IMR-90 (cell line): ENCODE results near the gene UCP2. TPM values are rescaled to one million over a fixed set of nuclear protein-coding genes. Genes with fewer than 3 reads are reported as not detected.

Source experiments
- ATAC-seq: fragments of 200-7000 bp; cut with Tn5 transposase; 2 replicates; pipeline ENCODE4 v1.9.1; 2020; ENCODE audit warnings: low read depth, mild to moderate bottlenecking, moderate library complexity
- BruUV-seq: library from RNA; stranded (reverse); fragments of 400-500 nt; replicated peaks from 2 replicates; lab custom pipeline; 2021; lab: Mats Ljungman, UMichigan
- CTCF ChIA-PET: fragments of 300-600 bp; formaldehyde crosslinking; extraction: SDS; loops from one replicate; lab custom pipeline; 2021; ENCODE audit warnings: antibody characterized with exemption; lab: Yijun Ruan, JAX
- POLR2A ChIA-PET: fragments of 300-600 bp; sonication (Branson Sonifier 250); formaldehyde crosslinking; loops from one replicate; lab custom pipeline; 2022; ENCODE audit warnings: antibody characterized with exemption; ENCODE audit not compliant: unreplicated experiment; lab: Charles Lee
- DNase-seq: peaks from one replicate; pipeline ENCODE4 v3.0.0; 2013
- H2AFZ ChIP-seq: replicated peaks from 2 replicates; pipeline ENCODE3; 2013; ENCODE audit warnings: low read length, mild to moderate bottlenecking; ENCODE audit not compliant: poor library complexity
- H2AK5ac ChIP-seq: 2 replicates; pipeline ENCODE4 v1.6.1; 2013; ENCODE audit warnings: low read depth, low read length, inconsistent platforms
- H2AK9ac ChIP-seq: replicated peaks from 2 replicates; pipeline ENCODE3; 2013; ENCODE audit warnings: mild to moderate bottlenecking, low read depth, low read length, moderate library complexity; ENCODE audit not compliant: poor library complexity
- H2BK120ac ChIP-seq: 2 replicates; pipeline ENCODE4 v1.6.1; 2013; ENCODE audit warnings: low read depth, low read length, inconsistent platforms
- H2BK15ac ChIP-seq: 3 replicates; pipeline ENCODE4 v1.6.1; 2013; ENCODE audit warnings: low read depth, low read length, inconsistent platforms
- H2BK20ac ChIP-seq: 2 replicates; pipeline ENCODE4 v1.6.1; 2013; ENCODE audit warnings: low read depth, mild to moderate bottlenecking, inconsistent platforms, low read length, moderate library complexity
- H2BK5ac ChIP-seq: 2 replicates; pipeline ENCODE4 v1.6.1; 2013; ENCODE audit warnings: mild to moderate bottlenecking, low read depth, low read length, inconsistent platforms; ENCODE audit not compliant: poor library complexity, severe bottlenecking
- H3K14ac ChIP-seq: replicated peaks from 2 replicates; pipeline ENCODE4 v1.6.1; 2013; ENCODE audit warnings: low read depth, low read length, inconsistent platforms
- H3K18ac ChIP-seq: 2 replicates; pipeline ENCODE4 v1.6.1; 2013; ENCODE audit warnings: low read depth, low read length, control low read depth
- H3K23ac ChIP-seq: 2 replicates; pipeline ENCODE4 v1.6.1; 2013; ENCODE audit warnings: low read depth, low read length, inconsistent platforms
- H3K27ac ChIP-seq: 2 replicates; pipeline ENCODE4 v1.5.1; 2013; ENCODE audit warnings: mild to moderate bottlenecking, control low read depth, low read length; ENCODE audit not compliant: insufficient read depth
- H3K27me3 ChIP-seq: 2 replicates; pipeline ENCODE4 v1.6.1; 2013; ENCODE audit warnings: low read length; ENCODE audit not compliant: control insufficient read depth, insufficient read depth
- H3K36me3 ChIP-seq: 2 replicates; pipeline ENCODE4 v1.6.1; 2013; ENCODE audit warnings: low read length, mixed read lengths; ENCODE audit not compliant: control insufficient read depth, insufficient read depth
- H3K4ac ChIP-seq: 2 replicates; pipeline ENCODE4 v1.6.1; 2013; ENCODE audit warnings: low read depth, low read length, inconsistent platforms
- H3K4me1 ChIP-seq: 2 replicates; pipeline ENCODE4 v1.6.1; 2013; ENCODE audit warnings: low read length, mixed read lengths; ENCODE audit not compliant: control insufficient read depth, insufficient read depth
- H3K4me2 ChIP-seq: 2 replicates; pipeline ENCODE4 v1.6.1; 2013; ENCODE audit warnings: low read depth, mild to moderate bottlenecking, control low read depth, low read length, moderate library complexity
- H3K4me3 ChIP-seq: 2 replicates; pipeline ENCODE4 v1.5.1; 2013; ENCODE audit warnings: low read depth, mild to moderate bottlenecking, control low read depth, low read length, moderate library complexity; ENCODE audit not compliant: insufficient read depth
- H3K56ac ChIP-seq: 2 replicates; pipeline ENCODE4 v1.6.1; 2013; ENCODE audit warnings: low read length, inconsistent platforms; ENCODE audit not compliant: insufficient read depth; ENCODE audit errors: extremely low read depth
- H3K79me1 ChIP-seq, 2 experiments: 2 replicates each; pipeline ENCODE4 v1.6.1; 2013; ENCODE audit warnings: low read length in 2 of 2, inconsistent platforms in 1 of 2, low read depth in 1 of 2
- H3K9ac ChIP-seq: 2 replicates; pipeline ENCODE4 v1.6.1; 2013; ENCODE audit warnings: low read depth, low read length, control low read depth
- H3K9me1 ChIP-seq: 2 replicates; pipeline ENCODE4 v1.6.1; 2013; ENCODE audit warnings: low read length, inconsistent platforms; ENCODE audit not compliant: insufficient read depth
- H3K9me3 ChIP-seq: 2 replicates; pipeline ENCODE4 v1.6.1; 2013; ENCODE audit warnings: low read length; ENCODE audit not compliant: control insufficient read depth, insufficient read depth
- H4K20me1 ChIP-seq: 2 replicates; pipeline ENCODE4 v1.6.1; 2013; ENCODE audit warnings: low read length, inconsistent platforms; ENCODE audit not compliant: insufficient read depth
- H4K5ac ChIP-seq: 2 replicates; pipeline ENCODE4 v1.6.1; 2013; ENCODE audit warnings: mild to moderate bottlenecking, low read depth, low read length, control low read depth
- H4K8ac ChIP-seq, 2 experiments: 2 replicates each; pipeline ENCODE4 v1.6.1; 2013; ENCODE audit warnings: low read depth in 2 of 2, low read length in 2 of 2, control low read depth in 1 of 2, inconsistent platforms in 1 of 2
- H4K91ac ChIP-seq: 2 replicates; pipeline ENCODE4 v1.6.1; 2013; ENCODE audit warnings: low read depth, low read length, inconsistent platforms; ENCODE audit not compliant: insufficient read depth
- CEBPB ChIP-seq: IDR thresholded peaks from 2 replicates; pipeline ENCODE4 v1.6.1; 2012; ENCODE audit warnings: low read depth, low read length, improper control_type of control experiment
- FOS ChIP-seq: fragments of 150-350 bp; IDR thresholded peaks from 2 replicates; pipeline ENCODE4 v1.6.1; 2016; ENCODE audit warnings: low read depth, low read length
- MXI1 ChIP-seq: IDR thresholded peaks from 2 replicates; pipeline ENCODE4 v1.6.1; 2012; ENCODE audit warnings: low read depth, mild to moderate bottlenecking, low read length, moderate library complexity, borderline replicate concordance
- WGBS, 2 experiments: methylation state at CpG; one replicate each; pipeline versions ENCODE4 v1.1.5 to v1.1.7; 2013; ENCODE audit warnings: missing lambda C conversion rate in 2 of 2; ENCODE audit not compliant: insufficient read length in 1 of 2; ENCODE audit errors: extremely low coverage in 2 of 2; 5-methylcytosine and 5-hydroxymethylcytosine counted together
- dilution Hi-C: fragments of 300-500 bp; cut with HindIII; formaldehyde crosslinking; loops from one replicate; pipeline ENCODE4 v1.14.3; 2018; ENCODE audit warnings: low sequenced_read_pairs; ENCODE audit not compliant: unreplicated experiment
- in situ Hi-C: fragments of 300-500 bp; cut with MboI; formaldehyde crosslinking; loops from 3 replicates; pipeline ENCODE4 v1.14.3; 2019; ENCODE audit warnings: low sequenced_read_pairs, inconsistent platforms, mixed read lengths
- intact Hi-C: fragments of 100-400 bp; cut with micrococcal nuclease; formaldehyde crosslinking; loops from 2 replicates; pipeline ENCODE4 v1.10.0; 2022
- polyA plus RNA-seq, 3 experiments: library from polyadenylated mRNA; depleted of rRNA; stranded (reverse); fragments of >200 nt; gene quantifications; 2 replicates each; pipeline ENCODE4 v1.2.3, GENCODE V29; 2012; ENCODE audit warnings: low replicate concordance in 1 of 3
- total RNA-seq: library from RNA; depleted of rRNA; stranded (reverse); fragments of >200 nt; gene quantifications from 2 replicates; pipeline ENCODE4 v1.2.3, GENCODE V29; 2012
- TF ChIP-seq, protein P1 (sequence below): fragments of 150-350 bp; IDR thresholded peaks from 2 replicates; pipeline ENCODE4 v1.6.1; 2016; ENCODE audit warnings: low read depth, mild to moderate bottlenecking, low read length, moderate library complexity, borderline replicate concordance
- TF ChIP-seq, protein P2 (sequence below): conservative IDR thresholded peaks from 2 replicates; pipeline ENCODE4 v1.5.1; 2012; ENCODE audit warnings: mild to moderate bottlenecking, low read depth, low read length, improper control_type of control experiment

UCP2 gene
- total and polyA plus RNA-seq, 2 of the 4 experiments (the other 2 are of a cell fraction) = 2.0 to 11.9 TPM

DNA sequence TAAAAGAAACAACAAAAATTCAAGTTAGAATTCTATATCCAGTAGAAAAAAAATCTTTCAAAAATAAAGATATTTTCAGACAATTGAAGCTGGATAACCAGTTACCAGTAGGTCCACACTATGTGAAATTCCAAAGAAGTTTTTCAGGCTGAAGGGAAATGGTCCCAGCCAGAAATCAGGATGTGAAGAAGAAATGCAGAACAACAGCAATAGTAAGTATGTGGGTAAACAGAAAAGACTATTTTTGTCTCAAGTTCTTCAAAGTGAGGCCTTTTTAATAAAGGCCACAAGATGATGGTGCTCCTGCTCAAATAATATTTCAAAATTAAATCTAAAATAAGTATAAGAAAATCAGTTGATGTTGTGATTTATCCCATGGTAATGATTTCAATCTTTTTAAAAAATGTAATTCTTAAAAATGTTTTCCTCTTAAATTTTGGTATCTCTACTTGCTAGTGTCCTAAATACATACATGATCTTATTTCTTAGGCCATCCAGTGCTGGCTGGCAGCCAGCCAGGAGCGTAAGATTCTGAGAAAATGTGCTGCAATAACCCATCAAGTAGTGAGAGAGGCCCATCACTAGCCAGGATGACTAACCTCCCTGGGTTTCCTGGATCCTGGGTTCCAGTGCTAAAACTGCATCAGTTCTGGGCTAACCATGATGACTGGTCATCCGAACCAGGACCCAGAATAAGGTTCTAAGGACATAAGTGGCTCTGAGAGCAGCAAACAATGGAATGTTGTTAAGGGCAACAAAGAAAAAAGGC lies 41.8 kb upstream of the UCP2 start:
- ChIA-PET CTCF (no interaction called here), POLR2A (no interaction called here)
- no peaks in the 10 kb centered on the region for H3K9me3 ChIP-seq
- no peak overlapping the region for H3K23ac ChIP-seq
- TF ChIP-seq MXI1 (no peak), CEBPB (peak; percentile 87), FOS (peak; percentile 54; the same call in 1 of the 2 replicates)
- TF ChIP-seq, protein P1, sequence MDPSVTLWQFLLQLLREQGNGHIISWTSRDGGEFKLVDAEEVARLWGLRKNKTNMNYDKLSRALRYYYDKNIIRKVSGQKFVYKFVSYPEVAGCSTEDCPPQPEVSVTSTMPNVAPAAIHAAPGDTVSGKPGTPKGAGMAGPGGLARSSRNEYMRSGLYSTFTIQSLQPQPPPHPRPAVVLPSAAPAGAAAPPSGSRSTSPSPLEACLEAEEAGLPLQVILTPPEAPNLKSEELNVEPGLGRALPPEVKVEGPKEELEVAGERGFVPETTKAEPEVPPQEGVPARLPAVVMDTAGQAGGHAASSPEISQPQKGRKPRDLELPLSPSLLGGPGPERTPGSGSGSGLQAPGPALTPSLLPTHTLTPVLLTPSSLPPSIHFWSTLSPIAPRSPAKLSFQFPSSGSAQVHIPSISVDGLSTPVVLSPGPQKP = no peak
- TF ChIP-seq, protein P2, sequence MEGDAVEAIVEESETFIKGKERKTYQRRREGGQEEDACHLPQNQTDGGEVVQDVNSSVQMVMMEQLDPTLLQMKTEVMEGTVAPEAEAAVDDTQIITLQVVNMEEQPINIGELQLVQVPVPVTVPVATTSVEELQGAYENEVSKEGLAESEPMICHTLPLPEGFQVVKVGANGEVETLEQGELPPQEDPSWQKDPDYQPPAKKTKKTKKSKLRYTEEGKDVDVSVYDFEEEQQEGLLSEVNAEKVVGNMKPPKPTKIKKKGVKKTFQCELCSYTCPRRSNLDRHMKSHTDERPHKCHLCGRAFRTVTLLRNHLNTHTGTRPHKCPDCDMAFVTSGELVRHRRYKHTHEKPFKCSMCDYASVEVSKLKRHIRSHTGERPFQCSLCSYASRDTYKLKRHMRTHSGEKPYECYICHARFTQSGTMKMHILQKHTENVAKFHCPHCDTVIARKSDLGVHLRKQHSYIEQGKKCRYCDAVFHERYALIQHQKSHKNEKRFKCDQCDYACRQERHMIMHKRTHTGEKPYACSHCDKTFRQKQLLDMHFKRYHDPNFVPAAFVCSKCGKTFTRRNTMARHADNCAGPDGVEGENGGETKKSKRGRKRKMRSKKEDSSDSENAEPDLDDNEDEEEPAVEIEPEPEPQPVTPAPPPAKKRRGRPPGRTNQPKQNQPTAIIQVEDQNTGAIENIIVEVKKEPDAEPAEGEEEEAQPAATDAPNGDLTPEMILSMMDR = no peak
- no peak overlapping the region for H3K56ac ChIP-seq
- no peak overlapping the region for H3K14ac ChIP-seq
- H3K4me2 ChIP-seq = no peak overlapping the region
- H3K9ac ChIP-seq = no peak overlapping the region
- no peak overlapping the region for H3K18ac ChIP-seq
- H4K5ac ChIP-seq = no peak overlapping the region
- 0 out of 2 replicates have a peak, but pooled peaks cover 1% of the 10 kb centered on the region for H3K36me3 ChIP-seq
- no TSS peak for BruUV-seq
- no peaks in the 10 kb centered on the region for H4K20me1 ChIP-seq
- peaks cover 16% of the 10 kb centered on the region for H3K4me1 ChIP-seq
- H4K91ac ChIP-seq = no peak overlapping the region
- H3K79me1 ChIP-seq = no peaks in the 10 kb centered on the region
- peaks cover 8% of the 10 kb centered on the region for H3K9me1 ChIP-seq
- dilution Hi-C loops = no loop called here
- H3K27ac ChIP-seq = no peak overlapping the region
- no peak overlapping the region for H2BK15ac ChIP-seq
- peak overlapping the region; percentile 14 for H2BK5ac ChIP-seq
- H3K4me3 ChIP-seq = no peak overlapping the region
- no CpG with 5 or more reads among the region's 2 CpGs for WGBS, 2 experiments
- H2AK9ac ChIP-seq = no peak overlapping the region
- in situ Hi-C loops = no loop called here
- H2BK20ac ChIP-seq = peak overlapping the region; percentile 41; the same call in 1 of the 2 replicates
- H4K8ac ChIP-seq = peak overlapping the region in 1 of 2 experiments; percentile 3; a peak in 1 of 4 replicates
- peak; percentile 50 for ATAC-seq
- H3K27me3 ChIP-seq = no peaks in the 10 kb centered on the region
- peak overlapping the region; percentile 3; the same call in 1 of the 2 replicates for H3K4ac ChIP-seq
- H2AFZ ChIP-seq = no peak overlapping the region
- intact Hi-C loops = no loop called here
- peak; percentile 92 for DNase-seq
- no peak overlapping the region for H2AK5ac ChIP-seq
- H2BK120ac ChIP-seq = peak overlapping the region; percentile 56
